NCI-H446 treated with DMSO at 0.1 percent for 48 hours (cell line): ENCODE data around the gene ANAPC5.
"Not testable (repeated sequence)": the region's sequence is repeated elsewhere in the genome, so short reads cannot be mapped to it uniquely, and the experiment has no call there.

Source experiments
- DNase-seq: peaks from one replicate; lab custom pipeline; 2025; lab: John Stamatoyannopoulos, UW

Gene ANAPC5

GRCh38 chr12:121318121-121318520 is 34.1 kb downstream of the ANAPC5 start:
- DNase-seq = no peak

- no peak for DNase-seq
Measured at GRCh38 chr12:121314431-121314830, 37.8 kb downstream of the ANAPC5 start.

GRCh38 chr12:121310231-121310630 is 42.0 kb downstream of the ANAPC5 start:
- not testable (repeated sequence) for DNase-seq

GRCh38 chr12:121307397-121307796 is 44.8 kb downstream of the ANAPC5 start:
- not testable (repeated sequence) for DNase-seq

GRCh38 chr12:121304306-121304705 is 47.9 kb downstream of the ANAPC5 start:
- no peak for DNase-seq

- DNase-seq = no peak
Measured at GRCh38 chr12:121301876-121302275, 50.3 kb downstream of the ANAPC5 start.

GRCh38 chr12:121300083-121300819 is 52.0 kb downstream of the ANAPC5 start:
- no peak for DNase-seq

GRCh38 chr12:121299662-121300061 is 52.5 kb downstream of the ANAPC5 start:
- no peak for DNase-seq

- DNase-seq = not testable (repeated sequence)
Measured at GRCh38 chr12:121298411-121298810, 53.8 kb downstream of the ANAPC5 start.

- DNase-seq = no peak
Measured at GRCh38 chr12:121297435-121297991, 54.7 kb downstream of the ANAPC5 start.

- peak; percentile 55 for DNase-seq
Measured at GRCh38 chr12:121296618-121297434, 55.4 kb downstream of the ANAPC5 start, which contains the start of gene CAMKK2. Gene CAMKK2 (minus strand): TSS chr12:121296709. CDS start chr12:121274526, 22,183 bp downstream.

GRCh38 chr12:121295746-121296617 is 56.2 kb downstream of the ANAPC5 start:
- DNase-seq = no peak

- no peak for DNase-seq
Measured at GRCh38 chr12:121295116-121295745, 57.0 kb downstream of the ANAPC5 start.

GRCh38 chr12:121294151-121294889 is 57.9 kb downstream of the ANAPC5 start:
- no peak for DNase-seq

- no peak for DNase-seq
Measured at GRCh38 chr12:121293603-121294002, 58.6 kb downstream of the ANAPC5 start.

GRCh38 chr12:121290410-121290809 is 61.8 kb downstream of the ANAPC5 start:
- no peak for DNase-seq

- DNase-seq = no peak
Measured at GRCh38 chr12:121289962-121290361, 62.2 kb downstream of the ANAPC5 start.

- no peak for DNase-seq
Measured at GRCh38 chr12:121288986-121289385, 63.2 kb downstream of the ANAPC5 start.

- DNase-seq = no peak
Measured at GRCh38 chr12:121288158-121288845, 63.9 kb downstream of the ANAPC5 start.
